Pancreas (tissue), 10 donors: ENCODE data around the gene ALK. TPM values are rescaled to one million over a fixed set of nuclear protein-coding genes. Genes with fewer than 3 reads are reported as not detected.

Source experiments
- ATAC-seq, 4 donors: fragments of 200-7000 bp; cut with Tn5 transposase; one replicate each; pipeline versions ENCODE4 v1.8.0 to v1.9.1; 2020; ENCODE audit warnings: mild to moderate bottlenecking in 4 of 4, moderate library complexity in 4 of 4
- DNase-seq, 6 donors: peaks; one replicate each; pipeline ENCODE4 v3.0.0-alpha.2; 2020
- FAIRE-seq: peaks from 2 replicates; lab custom pipeline; 2012; peaks lifted over from hg19 to GRCh38; lab: Jason Lieb, UNC
- H3K27ac ChIP-seq, 4 donors: fragments of 200-600 bp; sonication (generic); 1 replicate in 3 of 4; 2 replicates in 1 of 4; pipeline versions ENCODE4 v1.5.0 to v1.8.0; 2020
- H3K27me3 ChIP-seq, 4 donors: fragments of 200-600 bp; one replicate each; pipeline ENCODE4 v1.8.0; 2021
- H3K36me3 ChIP-seq, 3 donors: fragments of 200-600 bp; sonication (generic) in 1 of 3; one replicate each; pipeline versions ENCODE4 v1.5.0 to v1.8.0; 2020 to 2021
- H3K4me1 ChIP-seq, 3 donors: fragments of 200-600 bp; one replicate each; pipeline ENCODE4 v1.8.0; 2021
- H3K4me3 ChIP-seq, 4 donors: fragments of 200-600 bp; sonication (generic) in 2 of 4; one replicate each; pipeline versions ENCODE4 v1.5.0 to v1.8.0; 2020 to 2021
- H3K9me3 ChIP-seq, 4 donors: fragments of 200-600 bp; one replicate each; pipeline ENCODE4 v1.8.0; 2021
- CTCF ChIP-seq, 4 donors: fragments of 200-600 bp; sonication (generic) in 3 of 4; IDR thresholded peaks; one replicate each; pipeline versions ENCODE4 v1.5.0 to v1.8.0; 2021; ENCODE audit warnings: antibody characterized with exemption in 4 of 4
- WGBS, 2 donors: extraction: QIAGEN DNeasy Blood & Tissue Kit; methylation state at CpG; one replicate each; pipeline ENCODE4 v1.1.7; 2013; 5-methylcytosine and 5-hydroxymethylcytosine counted together
- intact Hi-C, 3 donors: fragments of 100-400 bp; cut with DNase I; formaldehyde crosslinking; loops; one replicate each; pipeline versions ENCODE4 v1.11.1 to v1.14.2; 2022
- polyA plus RNA-seq, 2 donors: library from polyadenylated mRNA; stranded (reverse); fragments of 200-250 nt; gene quantifications; one replicate each; pipeline ENCODE4 v1.2.3, GENCODE V29; 2013
- total RNA-seq, 6 donors: library from RNA; stranded (reverse); fragmentation: NEBNext Ultra II Directional in 4 of 6; extraction: Animal tissue kit (Norgen Biotek cat#: 25700) in 4 of 6; gene quantifications; one replicate each; pipeline versions ENCODE4 v1.2.1 to v1.2.4, GENCODE V29; 2021 to 2023
- donor health status: healthy with polysubstance abuse.
- donor health status: DM: no; HTN: no; CAD: no; lungs with moderate emphysema.
- donor health status: DM: no; HTN: no; CAD: no.
- donor health status: control.
- donor health status: control.
- donor health status: Bipolar disorder and iron deficiency.
- donor health status: DM: yes; HTN: yes; CAD: no.
- donor health status: DM: no; HTN: no; CAD: no.
- donor health status: DM: no; HTN: no; CAD: no.
- donor health status: DM: yes; HTN: yes; CAD: no.

Gene ALK
- total and polyA plus RNA-seq, 8 donors, result 0.05 to 0.17 (median 0.09) TPM; not detected in 2

- Histone ChIP-seq H3K27me3 (no peaks in the 10 kb centered on the region), H3K36me3 (no peaks in the 10 kb centered on the region), H3K27ac (no peak overlapping the region), H3K4me1 (no peaks in the 10 kb centered on the region), H3K4me3 (no peak overlapping the region), H3K9me3 (no peaks in the 10 kb centered on the region)
- intact Hi-C loops, result no loop called here
- WGBS, 2 donors, result 89 to 92% methylated on average over 4 of the region's 4 CpGs
- FAIRE-seq (no peak), DNase-seq (no peak), ATAC-seq (no peak)
- TF ChIP-seq CTCF (IDR thresholded peaks at IDR 0.05), result no peak
Observed at GRCh38 chr2:29607038-29607420, 314.4 kb downstream of the ALK start.

- ATAC-seq, result peak in 1 of 4 donors; percentile 42
- Histone ChIP-seq H3K4me1 (no peaks in the 10 kb centered on the region), H3K9me3 (no peaks in the 10 kb centered on the region), H3K36me3 (no peaks in the 10 kb centered on the region), H3K4me3 (no peak overlapping the region), H3K27ac (no peak overlapping the region), H3K27me3 (no peaks in the 10 kb centered on the region)
- intact Hi-C loops, result no loop called here
- TF ChIP-seq CTCF (IDR thresholded peaks at IDR 0.05), result no peak
- FAIRE-seq, result no peak
- DNase-seq, result no peak
- WGBS, 2 donors, result 85 to 96% methylated on average over 1 of the region's 1 CpG
Observed at GRCh38 chr2:29606104-29607037, 315.0 kb downstream of the ALK start.

- Histone ChIP-seq H3K9me3 (no peaks in the 10 kb centered on the region), H3K36me3 (no peaks in the 10 kb centered on the region), H3K4me1 (no peaks in the 10 kb centered on the region), H3K4me3 (no peak overlapping the region), H3K27me3 (no peaks in the 10 kb centered on the region), H3K27ac (no peak overlapping the region)
- FAIRE-seq (no peak), DNase-seq (no peak), ATAC-seq (no peak)
- intact Hi-C loops, result no loop called here
- no peak for TF ChIP-seq CTCF (IDR thresholded peaks at IDR 0.05)
- WGBS, 2 donors, result 39 to 41% methylated on average over 1 of the region's 1 CpG
Observed at GRCh38 chr2:29603341-29603740, 318.0 kb downstream of the ALK start.

- intact Hi-C loops, result no loop called here
- FAIRE-seq (no peak), DNase-seq (no peak), ATAC-seq (no peak)
- H3K4me1 ChIP-seq, result no peaks in the 10 kb centered on the region
- TF ChIP-seq CTCF (IDR thresholded peaks at IDR 0.05), result no peak
- H3K9me3 ChIP-seq, result no peaks in the 10 kb centered on the region
- no peaks in the 10 kb centered on the region for H3K27me3 ChIP-seq
- H3K27ac ChIP-seq, result no peak overlapping the region
- no peak overlapping the region for H3K4me3 ChIP-seq
- 93% methylated on average over 3 of the region's 3 CpGs for WGBS, 2 donors
- no peaks in the 10 kb centered on the region for H3K36me3 ChIP-seq
Observed at GRCh38 chr2:29601872-29602271, 319.5 kb downstream of the ALK start.

- FAIRE-seq (no peak), DNase-seq (no peak), ATAC-seq (no peak)
- no peaks in the 10 kb centered on the region for H3K9me3 ChIP-seq
- no peaks in the 10 kb centered on the region for H3K4me1 ChIP-seq
- 89% methylated on average over 5 of the region's 5 CpGs for WGBS, 2 donors
- H3K4me3 ChIP-seq, result no peak overlapping the region
- no peak for TF ChIP-seq CTCF (IDR thresholded peaks at IDR 0.05)
- H3K27ac ChIP-seq, result no peak overlapping the region
- intact Hi-C loops, result no loop called here
- H3K36me3 ChIP-seq, result no peaks in the 10 kb centered on the region
- H3K27me3 ChIP-seq, result no peaks in the 10 kb centered on the region
Observed at GRCh38 chr2:29601321-29601720, 320.1 kb downstream of the ALK start.
